Muscle of arm (tissue), 12 donors: ENCODE measurements around the gene EIF4E1B. TPM values are rescaled to one million over a fixed set of nuclear protein-coding genes. Genes with fewer than 3 reads are reported as not detected.

Experiments
- DNase-seq: peaks from one replicate; pipeline ENCODE4 v3.0.0-alpha.2; 2013
- polyA plus RNA-seq, 12 donors: library from polyadenylated mRNA; unstranded; fragments of 120-200 nt; gene quantifications; one replicate each; pipeline ENCODE4 v1.2.1, GENCODE V29; 2013; ENCODE audit not compliant: insufficient read length in 12 of 12

Gene EIF4E1B
- polyA plus RNA-seq, 12 donors = 0.10 TPM; not detected in 11

- no peak for DNase-seq
Observed at GRCh38 chr5:176603091-176603490, 27.4 kb upstream of the EIF4E1B start.

GRCh38 chr5:176606032-176606431 is 24.4 kb upstream of the EIF4E1B start:
- no peak for DNase-seq

DNA sequence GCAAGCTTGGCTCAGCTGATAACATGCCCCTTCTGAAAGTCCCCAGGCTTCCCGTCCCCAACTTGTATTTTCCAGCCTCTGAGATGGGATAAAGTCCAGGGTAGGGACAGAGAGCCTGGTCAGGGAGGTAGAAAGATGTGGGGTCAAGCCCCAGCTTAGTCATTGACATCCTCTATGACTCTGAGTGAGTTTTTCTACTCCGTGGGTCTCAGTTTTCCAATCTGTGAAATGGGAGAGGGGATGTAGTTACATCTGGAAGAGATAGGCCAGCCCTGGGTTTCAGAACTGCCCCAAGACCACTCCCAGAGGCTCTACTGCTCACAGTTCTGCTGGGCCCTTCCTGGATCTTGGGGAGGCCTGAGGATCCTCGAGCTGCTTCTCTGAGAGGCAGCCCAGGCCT is 23.6 kb upstream of the EIF4E1B start:
- no peak for DNase-seq

DNA sequence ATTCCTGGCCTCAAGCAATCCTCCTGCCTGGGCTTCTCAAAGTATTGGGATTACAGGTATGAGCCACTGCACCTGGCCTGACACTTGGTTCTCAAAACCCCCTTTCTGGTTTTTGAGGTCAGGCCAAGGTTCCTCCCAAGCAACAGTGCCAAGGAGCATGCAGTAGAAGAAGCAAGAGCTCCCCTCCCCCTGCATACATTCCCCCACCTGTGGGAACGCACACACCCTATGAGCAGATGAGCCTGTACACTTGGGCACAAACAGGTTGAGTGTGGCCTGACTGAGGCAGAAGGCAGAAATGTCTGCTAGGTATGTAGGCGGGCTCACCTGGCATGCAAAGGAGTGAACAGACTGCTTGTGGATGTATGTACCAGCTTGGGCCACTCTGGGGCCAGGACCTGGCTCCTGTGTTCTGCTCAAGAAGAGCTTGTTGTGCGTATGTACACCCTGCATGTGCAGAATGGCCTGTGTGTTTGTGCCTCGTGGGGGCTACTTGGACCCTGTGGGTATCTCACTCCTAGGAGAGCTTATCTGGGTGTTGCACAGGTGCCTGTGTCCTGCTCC is 22.3 kb upstream of the EIF4E1B start:
- no peak for DNase-seq

GRCh38 chr5:176608937-176609723 is 21.3 kb upstream of the EIF4E1B start:
- no peak for DNase-seq

- DNase-seq = peak; percentile 38
Observed at GRCh38 chr5:176609724-176610434, 20.6 kb upstream of the EIF4E1B start, which contains the start of gene GPRIN1. TSS of gene GPRIN1 (minus strand) at chr5:176610156. CDS start at chr5:176599834, 10,322 bp downstream.

GRCh38 chr5:176610435-176610773 is 20.1 kb upstream of the EIF4E1B start:
- no peak for DNase-seq

GRCh38 chr5:176611435-176611834 is 19.0 kb upstream of the EIF4E1B start:
- DNase-seq = peak; percentile 85

DNA sequence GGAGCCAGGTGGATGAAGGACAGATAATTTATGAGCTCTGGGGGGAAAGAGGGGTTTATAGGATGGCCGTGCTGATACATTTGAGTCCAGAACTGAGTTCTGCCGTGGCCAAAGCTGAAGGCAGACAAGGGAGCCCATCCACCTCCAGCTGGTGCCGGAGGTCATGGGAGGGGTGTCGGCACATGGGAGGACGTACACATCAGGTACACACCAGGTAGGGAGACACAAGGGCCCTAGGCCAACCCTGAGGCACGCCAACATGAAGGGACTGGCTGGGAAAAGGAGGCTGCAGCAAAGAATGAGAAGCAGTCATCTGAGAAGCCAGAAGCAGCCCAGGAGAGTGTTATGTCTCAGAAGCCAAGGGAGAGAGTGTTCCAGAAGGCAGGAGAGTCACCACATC is 18.5 kb upstream of the EIF4E1B start:
- DNase-seq = no peak

GRCh38 chr5:176612855-176613254 is 17.6 kb upstream of the EIF4E1B start:
- DNase-seq = no peak

DNA sequence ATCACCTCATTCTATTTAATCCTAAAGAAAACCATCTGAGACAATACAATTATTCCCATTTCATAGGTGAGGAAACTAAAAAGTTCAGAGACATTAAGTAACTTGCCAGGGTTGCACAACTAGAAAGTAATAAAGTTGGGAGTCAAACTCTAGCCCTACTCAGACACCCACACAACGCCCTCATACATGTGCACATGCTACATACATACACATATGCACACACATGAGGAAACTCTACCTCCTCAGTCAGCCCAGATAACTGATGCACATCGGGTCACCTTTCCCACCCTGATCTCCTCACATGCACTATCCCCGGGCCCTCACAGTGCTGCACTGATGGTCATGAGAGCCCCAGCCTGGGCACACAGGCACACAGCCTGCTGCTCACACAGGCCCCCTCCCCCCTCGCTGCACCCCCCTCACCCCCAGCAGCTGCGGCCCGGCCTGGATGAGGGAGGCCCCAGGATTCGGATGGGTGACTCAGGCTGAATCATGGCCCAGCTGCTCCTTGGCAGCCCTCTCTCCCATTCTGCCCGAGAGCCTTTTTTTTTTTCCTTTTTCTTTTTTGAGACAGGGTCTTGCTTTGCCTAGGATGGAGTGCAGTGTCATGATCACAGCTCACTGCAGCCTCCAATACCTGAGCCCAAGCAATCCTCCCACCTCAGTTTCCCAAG is 15.5 kb upstream of the EIF4E1B start:
- no peak for DNase-seq

DNA sequence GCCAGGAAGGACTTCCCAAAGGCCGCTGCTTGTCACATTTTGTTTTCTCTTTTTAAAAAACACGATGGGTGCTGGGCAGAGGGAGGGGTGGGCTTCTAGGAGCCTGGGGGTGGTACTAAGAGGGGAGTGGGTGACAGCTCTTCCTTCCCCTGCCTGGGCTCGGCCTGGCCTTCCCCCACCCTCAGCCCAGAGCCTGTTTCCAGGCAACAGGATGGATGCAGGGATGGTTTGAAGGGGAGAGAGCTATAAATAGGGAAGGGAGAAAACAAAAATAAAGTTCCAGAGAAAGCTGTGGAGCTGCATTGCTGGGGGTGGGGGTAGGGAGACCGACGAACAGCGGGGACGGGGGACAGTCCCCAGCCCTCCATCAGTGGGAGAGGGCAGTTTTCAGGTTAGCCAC is 14.0 kb upstream of the EIF4E1B start:
- DNase-seq = no peak

DNA sequence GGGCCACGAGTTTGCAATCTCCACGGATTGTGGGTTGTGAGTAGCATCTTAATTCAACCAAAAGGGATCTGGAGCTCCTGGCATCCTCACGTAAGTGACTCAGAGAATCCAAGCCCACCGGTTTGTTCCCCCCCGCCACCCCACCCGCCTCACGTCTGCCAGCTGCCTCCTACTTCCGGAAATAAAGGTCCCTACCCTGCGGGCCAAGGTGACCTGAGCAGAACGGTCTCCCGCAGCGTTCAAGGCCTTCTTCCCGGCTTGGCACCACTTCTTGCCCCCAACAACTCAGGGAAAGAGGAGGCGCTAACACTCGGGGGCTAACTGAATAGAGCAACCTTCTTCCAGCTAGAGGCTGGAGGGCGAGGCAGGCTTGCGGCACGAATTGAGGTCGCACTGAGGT is 11.7 kb upstream of the EIF4E1B start:
- no peak for DNase-seq

DNA sequence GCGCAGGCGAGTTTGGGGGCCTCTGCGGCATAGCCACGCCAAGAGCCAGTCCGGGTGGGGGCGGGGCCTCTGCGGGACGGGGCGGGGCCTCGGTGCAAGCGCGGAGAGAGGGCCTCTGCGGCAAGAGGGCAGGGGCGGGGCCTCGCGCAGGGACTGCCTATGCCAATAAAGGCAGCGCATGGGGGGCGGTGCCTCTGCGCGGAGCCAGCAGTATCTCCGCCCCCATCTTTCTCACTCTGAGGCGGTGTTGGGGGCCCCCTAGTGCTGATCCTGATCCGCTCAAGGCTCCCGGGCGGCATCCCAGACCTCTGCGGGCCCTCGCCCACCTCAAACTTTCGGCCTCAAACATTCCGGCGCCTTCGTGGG is 11.3 kb upstream of the EIF4E1B start:
- peak; percentile 39 for DNase-seq

- DNase-seq = no peak
Observed at GRCh38 chr5:176619569-176620332, 10.7 kb upstream of the EIF4E1B start.

- DNase-seq = no peak
Observed at GRCh38 chr5:176620333-176620981, 10.0 kb upstream of the EIF4E1B start.

DNA sequence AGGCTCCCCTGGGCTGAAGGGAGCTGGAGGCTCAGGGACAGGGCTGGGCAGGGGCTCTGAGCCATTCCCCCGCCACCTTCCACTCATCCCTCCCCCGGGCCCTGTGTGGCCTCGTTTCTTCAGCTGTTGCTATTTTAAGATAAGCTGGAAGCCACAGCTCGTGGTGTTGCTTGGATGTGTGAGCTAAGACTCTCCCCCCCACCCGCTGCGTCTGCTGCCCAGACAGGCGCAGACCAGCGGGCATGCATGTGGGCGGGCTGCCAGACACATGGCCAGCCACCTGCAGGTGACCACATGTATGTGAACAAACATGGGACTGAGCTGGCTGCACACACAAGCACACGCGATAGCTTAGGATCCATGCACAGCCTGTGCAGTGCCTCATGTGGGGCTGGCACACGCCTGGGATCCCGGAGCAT is 8.8 kb upstream of the EIF4E1B start:
- DNase-seq = no peak

- no peak for DNase-seq
Observed at GRCh38 chr5:176624142-176624541, 6.3 kb upstream of the EIF4E1B start.

DNA sequence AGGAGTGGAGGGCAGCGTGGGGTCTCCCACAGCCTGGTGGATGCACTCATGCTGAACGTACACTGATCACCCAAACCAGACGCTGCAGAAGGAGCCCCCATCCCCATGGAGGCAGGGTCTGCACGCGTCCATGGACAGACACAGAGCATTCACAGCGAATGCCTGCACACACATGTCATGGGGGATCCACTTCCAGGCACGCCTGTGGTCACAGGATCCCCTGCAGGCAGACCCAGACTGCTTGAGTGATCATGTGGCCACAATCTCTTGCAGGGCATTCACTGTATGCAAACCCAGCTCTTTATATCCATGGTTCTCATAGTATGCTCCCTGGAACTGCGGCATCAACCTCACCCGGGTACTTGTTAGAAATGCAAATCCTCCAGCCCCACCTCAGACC is 5.5 kb upstream of the EIF4E1B start:
- DNase-seq = no peak

DNA sequence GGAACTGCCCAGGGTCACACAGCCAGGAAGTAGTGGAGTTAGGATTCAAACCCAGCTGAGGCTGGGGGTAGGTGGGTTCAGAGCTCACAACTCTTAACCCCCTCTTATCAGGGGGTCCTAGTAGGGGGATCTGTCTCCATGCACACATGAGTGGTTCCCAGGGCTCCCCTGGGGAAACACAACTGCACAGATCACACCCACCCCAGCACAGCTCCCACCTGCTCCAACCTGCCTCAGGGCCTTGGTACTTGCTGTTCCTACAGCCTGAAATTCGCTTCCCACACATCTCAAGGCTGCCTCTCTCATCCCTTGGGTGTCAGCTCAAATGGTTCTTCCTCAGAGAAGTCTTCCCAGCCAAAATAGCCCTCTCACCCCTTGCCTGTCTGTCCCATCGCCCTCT is 5.0 kb upstream of the EIF4E1B start:
- DNase-seq = no peak
